NCI-H446 treated with DMSO at 0.1 percent for 48 hours (cell line): Measurements from ENCODE around the gene CHORDC1.
A peak's percentile ranks its signal among the peaks of the same experiment; 100 is the strongest.
"Not testable (repeated sequence)": the region's sequence is repeated elsewhere in the genome, so short reads cannot be mapped to it uniquely, and the experiment has no call there.

ENCODE experiments used
- DNase-seq: peaks from one replicate; lab custom pipeline; 2025; lab: John Stamatoyannopoulos, UW

The CHORDC1 gene

DNA sequence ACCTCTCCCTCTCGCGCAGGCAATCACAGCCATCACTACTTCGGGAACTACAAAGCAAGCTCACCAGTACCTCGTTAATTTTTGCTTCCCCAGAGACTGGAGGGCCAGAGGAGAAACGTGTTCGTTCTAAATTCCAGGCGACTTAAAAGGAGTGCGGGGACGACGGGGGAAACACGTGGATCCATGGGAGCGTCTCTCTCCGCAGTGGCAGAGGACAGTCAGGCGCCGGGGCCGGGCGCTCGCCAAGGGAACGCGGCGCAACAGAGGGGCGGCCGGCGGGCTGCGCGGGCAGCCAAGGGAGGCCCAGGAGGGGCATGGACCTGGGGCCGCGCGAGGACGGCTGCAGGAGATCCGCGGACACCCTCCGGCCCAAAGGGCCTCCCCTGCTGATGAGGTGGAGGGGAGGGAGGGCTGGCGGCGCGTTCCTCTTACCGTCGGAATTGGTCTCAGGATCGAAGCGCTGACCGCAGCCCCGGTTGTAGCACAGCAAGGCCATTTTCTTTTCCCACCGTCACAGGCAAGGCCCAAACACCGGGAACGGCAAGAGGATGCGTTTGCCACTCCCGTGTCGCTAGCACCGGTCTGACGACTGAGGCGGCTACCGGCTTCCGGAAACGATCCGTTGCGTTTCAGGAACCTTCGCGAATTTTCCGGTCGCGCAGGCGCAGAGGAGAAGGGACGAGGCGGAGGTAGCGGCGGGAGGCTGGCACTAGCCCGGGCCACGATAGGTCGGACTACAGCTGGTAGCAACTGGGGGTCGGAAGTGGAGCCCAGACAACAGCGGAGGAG lies at the start of gene CHORDC1:
CHORDC1 (minus strand) TSS at position 591 of the 789 bp plus-strand sequence; CDS start at position 496, 95 bp downstream.
- peak; percentile 49 for DNase-seq

DNA sequence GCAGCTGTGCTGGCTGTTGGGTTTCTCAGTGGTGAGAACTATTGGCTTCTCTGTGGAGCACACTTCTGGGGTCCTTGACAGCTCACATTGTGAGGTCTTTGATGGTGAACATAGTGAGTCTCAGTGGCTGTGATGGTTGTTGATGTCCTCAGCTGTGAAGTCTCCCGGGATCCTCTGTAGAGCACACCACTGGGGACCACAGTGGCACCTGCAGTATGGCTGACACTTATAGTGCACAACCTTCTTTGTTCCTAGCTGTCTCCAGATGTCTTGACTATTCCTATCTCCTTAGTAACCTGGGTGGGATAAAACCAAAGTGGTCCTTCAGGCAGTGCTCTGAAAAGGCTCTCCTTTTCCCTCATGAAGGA lies 34.3 kb upstream of the CHORDC1 start:
- no peak for DNase-seq

- no peak for DNase-seq
These were observed 33.7 kb upstream of the CHORDC1 start for GRCh38 chr11:90256404-90257157.

- DNase-seq = no peak
These were observed 31.2 kb upstream of the CHORDC1 start for GRCh38 chr11:90254065-90254464.

GRCh38 chr11:90252053-90252452 lies 29.2 kb upstream of the CHORDC1 start:
- DNase-seq = no peak

GRCh38 chr11:90251599-90251998 lies 28.8 kb upstream of the CHORDC1 start:
- DNase-seq = no peak

DNA sequence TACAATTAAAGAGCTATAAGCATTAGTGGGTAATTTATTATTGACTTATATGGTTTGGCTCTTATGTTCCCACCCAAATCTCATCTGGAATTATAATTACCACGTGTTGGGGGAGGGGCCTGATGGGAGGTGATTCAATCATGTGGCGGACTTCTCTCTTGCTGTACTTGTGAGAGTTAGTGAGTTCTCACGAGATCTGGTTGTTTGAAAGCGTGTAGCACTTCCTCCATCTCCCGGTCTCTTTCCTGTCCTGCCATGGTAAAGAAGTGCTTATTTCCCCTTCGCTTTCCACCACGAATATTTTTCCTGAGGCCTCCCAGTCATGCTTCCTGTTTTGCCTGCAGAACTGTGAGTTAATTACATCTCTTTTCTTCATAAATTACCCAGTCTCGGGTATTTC lies 28.1 kb upstream of the CHORDC1 start:
- no peak for DNase-seq

GRCh38 chr11:90246468-90246867 lies 23.6 kb upstream of the CHORDC1 start:
- DNase-seq = no peak

- DNase-seq = no peak
These were observed 20.7 kb upstream of the CHORDC1 start for GRCh38 chr11:90243534-90243933.

DNA sequence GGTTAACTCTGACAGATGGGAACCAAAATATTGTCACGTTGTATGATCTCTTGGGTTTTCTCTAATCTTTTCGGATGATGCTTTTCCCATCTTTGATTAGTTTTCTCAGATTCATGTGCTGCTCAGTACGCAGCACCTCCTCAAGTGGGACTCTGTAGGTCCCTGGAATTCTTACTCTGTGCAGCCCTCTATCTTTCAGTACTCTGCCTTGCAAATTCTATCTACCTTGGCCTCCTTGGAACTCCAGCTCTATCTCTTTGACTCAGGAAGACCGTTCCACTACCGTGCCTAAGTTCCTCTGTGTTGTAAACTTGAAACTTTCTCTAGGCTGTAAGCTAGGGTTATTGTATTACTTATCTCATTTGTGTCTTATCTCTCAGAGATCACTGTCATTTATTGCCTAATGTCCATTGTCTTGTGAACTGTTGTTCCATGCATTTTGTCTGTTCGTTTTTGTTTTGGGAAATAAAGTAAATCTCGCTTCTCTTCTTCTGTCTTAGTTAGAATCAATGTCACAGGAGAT lies 20.1 kb upstream of the CHORDC1 start:
- no peak for DNase-seq

GRCh38 chr11:90241414-90241813 lies 18.6 kb upstream of the CHORDC1 start:
- no peak for DNase-seq

DNA sequence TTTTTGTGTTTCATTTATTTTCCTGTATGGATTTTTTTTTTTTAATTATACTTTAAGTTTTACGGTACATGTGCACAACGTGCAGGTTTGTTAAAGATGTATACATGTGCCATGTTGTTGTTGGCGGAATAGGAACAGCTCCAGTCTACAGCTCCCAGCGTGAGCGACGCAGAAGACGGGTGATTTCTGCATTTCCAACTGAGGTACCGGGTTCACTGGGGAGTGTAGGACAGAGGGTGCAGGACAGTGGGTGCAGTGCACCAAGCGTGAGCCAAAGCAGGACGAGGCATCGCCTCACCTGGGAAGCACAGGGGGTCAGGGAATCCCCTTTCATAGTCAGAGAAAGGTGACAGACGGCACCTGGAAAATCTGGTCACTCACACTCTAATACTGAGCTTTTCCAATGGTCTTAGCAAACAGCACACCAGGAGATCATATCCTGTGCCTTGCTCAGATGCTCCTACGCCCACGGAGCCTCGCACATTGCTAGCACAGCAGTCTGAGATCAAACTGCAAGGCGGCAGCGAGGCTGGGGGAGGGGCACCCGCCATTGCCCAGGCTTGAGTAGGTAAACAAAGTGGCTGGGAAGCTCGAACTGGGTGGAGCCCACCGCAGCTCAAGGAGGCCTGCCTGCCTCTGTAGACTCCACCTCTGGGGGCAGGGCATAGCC lies 17.3 kb upstream of the CHORDC1 start:
- not testable (repeated sequence) for DNase-seq

DNA sequence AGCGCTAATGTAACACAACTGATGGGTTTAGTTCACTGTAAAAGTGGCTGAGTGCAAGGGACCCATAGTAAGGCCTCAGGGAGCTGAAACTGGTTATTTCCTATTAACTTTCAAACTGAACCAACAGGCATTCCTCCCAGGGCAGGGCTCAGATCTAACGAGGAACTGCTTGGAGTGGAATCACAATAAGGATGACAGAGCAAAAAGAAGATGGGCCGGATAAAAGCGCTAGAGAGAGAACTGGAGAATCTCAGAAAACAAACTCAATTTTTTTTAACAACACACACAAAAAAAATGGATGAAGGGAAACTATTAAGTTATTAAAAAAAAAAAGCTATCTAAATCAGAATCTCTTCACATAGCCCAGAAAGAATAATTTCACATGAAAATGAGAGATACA lies 14.2 kb upstream of the CHORDC1 start:
- DNase-seq = no peak

GRCh38 chr11:90235526-90235925 lies 12.7 kb upstream of the CHORDC1 start:
- DNase-seq = no peak

GRCh38 chr11:90234977-90235376 lies 12.1 kb upstream of the CHORDC1 start:
- DNase-seq = no peak

DNA sequence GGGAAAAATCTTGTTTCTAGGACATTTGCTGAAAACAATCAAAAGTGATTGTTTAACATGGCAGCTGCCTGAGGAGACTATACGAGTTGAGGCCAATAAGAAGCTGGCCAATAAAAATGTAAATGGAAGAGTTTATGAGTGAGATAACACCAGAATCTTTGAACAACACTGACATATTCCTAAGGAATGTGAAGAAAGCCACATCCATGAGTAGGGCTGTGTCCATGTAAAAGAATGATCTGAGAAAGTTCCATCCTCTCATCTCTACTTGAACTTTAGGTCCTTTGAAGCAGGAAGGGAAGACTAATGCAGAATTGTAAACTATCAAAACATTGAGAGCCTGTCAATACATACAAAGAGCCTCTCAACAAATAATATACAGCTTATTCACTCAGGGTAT lies 6.9 kb upstream of the CHORDC1 start:
- DNase-seq = no peak

- no peak for DNase-seq
These were observed 5.2 kb upstream of the CHORDC1 start for GRCh38 chr11:90228056-90228455.

DNA sequence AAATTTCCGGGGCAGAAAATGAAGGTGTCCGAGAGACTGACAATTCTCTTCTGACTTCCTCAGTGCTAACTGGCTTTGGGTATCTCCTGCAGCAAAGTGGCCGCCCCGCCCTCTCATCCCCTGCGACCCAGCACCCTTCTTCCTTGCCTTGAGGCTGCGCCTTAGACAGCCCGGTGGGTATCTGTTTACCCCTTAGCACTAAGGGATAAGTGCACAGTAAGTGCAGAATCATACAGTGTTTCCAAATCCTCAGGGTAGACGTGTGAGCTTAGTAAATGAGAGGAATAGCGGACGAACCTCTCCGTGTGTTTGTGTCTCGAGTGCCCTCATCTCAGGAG lies 368 bp upstream of the CHORDC1 start:
- DNase-seq = no peak

DNA sequence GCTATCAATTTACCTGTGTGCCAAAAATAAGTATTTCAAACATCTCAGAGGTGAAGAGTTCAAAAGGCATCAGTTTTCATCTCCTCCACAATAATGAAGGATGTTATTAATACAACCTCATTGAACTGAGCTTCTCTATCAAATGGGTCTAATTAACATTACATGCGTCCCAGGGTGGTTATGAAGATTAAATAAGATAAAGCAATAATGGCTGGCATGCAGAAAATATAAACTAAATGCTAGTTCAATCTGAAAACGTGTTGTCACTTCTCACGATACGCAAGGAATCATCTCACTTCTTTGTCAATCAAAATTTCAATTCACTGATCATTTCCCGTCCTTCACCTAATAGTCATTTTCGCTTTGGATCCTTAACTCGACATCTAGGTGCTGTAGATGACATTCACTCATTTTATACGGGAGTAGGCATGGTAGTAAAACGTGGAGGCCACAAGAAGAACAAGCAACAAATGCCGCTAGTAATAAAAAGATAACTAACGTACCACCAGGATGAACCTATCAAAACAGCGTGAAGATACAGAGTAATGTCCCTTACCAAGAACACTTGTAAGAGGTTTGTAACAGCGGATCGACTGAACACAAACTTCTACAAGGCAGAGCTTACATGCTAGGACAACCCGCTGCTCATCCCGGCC lies 918 bp downstream of the CHORDC1 start:
- DNase-seq = no peak

- DNase-seq = no peak
These were observed 2.5 kb downstream of the CHORDC1 start for GRCh38 chr11:90220391-90220790.

- no peak for DNase-seq
These were observed 3.4 kb downstream of the CHORDC1 start for GRCh38 chr11:90219438-90219837.

DNA sequence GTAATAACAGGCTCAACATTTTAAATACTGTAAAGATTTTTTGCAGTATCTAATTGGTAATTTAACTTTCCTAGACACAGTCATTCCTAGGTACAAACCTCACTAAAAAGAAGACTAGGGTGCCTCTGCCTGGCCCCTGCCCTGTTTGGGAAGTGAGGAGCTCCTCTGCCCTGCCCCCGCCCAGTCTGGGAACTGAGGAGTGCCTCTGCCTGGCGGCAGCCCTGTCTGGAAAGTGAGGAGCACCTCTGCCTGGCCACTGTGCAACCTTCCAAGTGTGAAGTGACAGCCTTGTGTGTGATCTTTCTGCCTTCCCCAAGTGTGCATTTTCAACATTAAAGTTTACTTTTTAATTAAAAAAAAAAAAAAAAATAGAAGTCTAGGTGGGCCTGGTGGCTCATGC lies 4.2 kb downstream of the CHORDC1 start:
- DNase-seq = no peak
